ENCODE data around the gene GALNT7.

The GALNT7 gene

GRCh38 chr4:173191623-173192041, 23.0 kb downstream of the GALNT7 start:
- H3K27me3 ChIP-seq (ENCODE audit: control insufficient read depth in 2 of 2, insufficient read depth in 2 of 2, low read length in 2 of 2): no peaks in the 10 kb centered on the region
- H3K4me1 ChIP-seq (ENCODE audit: control insufficient read depth in 2 of 2, insufficient read depth in 2 of 2, low read length in 2 of 2): peaks cover 26 to 37% of the 10 kb centered on the region in 2 donors
- H3K9me3 ChIP-seq (ENCODE audit: control insufficient read depth in 2 of 2, low read length in 2 of 2): no peaks in the 10 kb centered on the region
- no peak overlapping the region for H3K9ac ChIP-seq (ENCODE audit: low read depth in 1 of 2, low read length in 2 of 2)
- H3K27ac ChIP-seq (ENCODE audit: low read depth in 2 of 2, low read length in 2 of 2): peak overlapping the region; percentile 46 to 75
- no peak overlapping the region for H3K4me3 ChIP-seq (ENCODE audit: low read length in 2 of 2)
- no peaks in the 10 kb centered on the region for H3K36me3 ChIP-seq (ENCODE audit: control insufficient read depth in 2 of 2, insufficient read depth in 2 of 2, low read length in 2 of 2)

- Histone ChIP-seq H3K9me3 (ENCODE audit: control insufficient read depth in 2 of 2, low read length in 2 of 2) (no peaks in the 10 kb centered on the region), H3K4me1 (ENCODE audit: control insufficient read depth in 2 of 2, insufficient read depth in 2 of 2, low read length in 2 of 2) (peaks cover 23 to 31% of the 10 kb centered on the region in 2 donors), H3K27me3 (ENCODE audit: control insufficient read depth in 2 of 2, insufficient read depth in 2 of 2, low read length in 2 of 2) (no peaks in the 10 kb centered on the region), H3K27ac (ENCODE audit: low read depth in 2 of 2, low read length in 2 of 2) (peak overlapping the region; percentile 30 to 35), H3K36me3 (ENCODE audit: control insufficient read depth in 2 of 2, insufficient read depth in 2 of 2, low read length in 2 of 2) (no peaks in the 10 kb centered on the region), H3K9ac (ENCODE audit: low read depth in 1 of 2, low read length in 2 of 2) (no peak overlapping the region), H3K4me3 (ENCODE audit: low read length in 2 of 2) (peak overlapping the region in 1 of 2 donors; percentile 22)
Measured at GRCh38 chr4:173192375-173193162, 24.0 kb downstream of the GALNT7 start.

GRCh38 chr4:173194157-173194556, 25.5 kb downstream of the GALNT7 start:
- Histone ChIP-seq H3K36me3 (ENCODE audit: control insufficient read depth in 2 of 2, insufficient read depth in 2 of 2, low read length in 2 of 2) (no peaks in the 10 kb centered on the region), H3K27me3 (ENCODE audit: control insufficient read depth in 2 of 2, insufficient read depth in 2 of 2, low read length in 2 of 2) (no peaks in the 10 kb centered on the region), H3K4me3 (ENCODE audit: low read length in 2 of 2) (no peak overlapping the region), H3K27ac (ENCODE audit: low read depth in 2 of 2, low read length in 2 of 2) (no peak overlapping the region), H3K9ac (ENCODE audit: low read depth in 1 of 2, low read length in 2 of 2) (no peak overlapping the region), H3K4me1 (ENCODE audit: control insufficient read depth in 2 of 2, insufficient read depth in 2 of 2, low read length in 2 of 2) (peaks cover 20 to 22% of the 10 kb centered on the region in 2 donors), H3K9me3 (ENCODE audit: control insufficient read depth in 2 of 2, low read length in 2 of 2) (no peaks in the 10 kb centered on the region)

- Histone ChIP-seq H3K27me3 (ENCODE audit: control insufficient read depth in 2 of 2, insufficient read depth in 2 of 2, low read length in 2 of 2) (no peaks in the 10 kb centered on the region), H3K9me3 (ENCODE audit: control insufficient read depth in 2 of 2, low read length in 2 of 2) (no peaks in the 10 kb centered on the region), H3K27ac (ENCODE audit: low read depth in 2 of 2, low read length in 2 of 2) (no peak overlapping the region), H3K4me3 (ENCODE audit: low read length in 2 of 2) (no peak overlapping the region), H3K36me3 (ENCODE audit: control insufficient read depth in 2 of 2, insufficient read depth in 2 of 2, low read length in 2 of 2) (no peaks in the 10 kb centered on the region), H3K4me1 (ENCODE audit: control insufficient read depth in 2 of 2, insufficient read depth in 2 of 2, low read length in 2 of 2) (peaks cover 18 to 20% of the 10 kb centered on the region in 2 donors), H3K9ac (ENCODE audit: low read depth in 1 of 2, low read length in 2 of 2) (no peak overlapping the region)
Measured at GRCh38 chr4:173195109-173195508, 26.5 kb downstream of the GALNT7 start.

- Histone ChIP-seq H3K9me3 (ENCODE audit: control insufficient read depth in 2 of 2, low read length in 2 of 2) (no peaks in the 10 kb centered on the region), H3K4me3 (ENCODE audit: low read length in 2 of 2) (no peak overlapping the region), H3K27ac (ENCODE audit: low read depth in 2 of 2, low read length in 2 of 2) (no peak overlapping the region), H3K4me1 (ENCODE audit: control insufficient read depth in 2 of 2, insufficient read depth in 2 of 2, low read length in 2 of 2) (no peaks in the 10 kb centered on the region), H3K9ac (ENCODE audit: low read depth in 1 of 2, low read length in 2 of 2) (no peak overlapping the region), H3K36me3 (ENCODE audit: control insufficient read depth in 2 of 2, insufficient read depth in 2 of 2, low read length in 2 of 2) (peaks cover 0 to 2% of the 10 kb centered on the region in 2 donors), H3K27me3 (ENCODE audit: control insufficient read depth in 2 of 2, insufficient read depth in 2 of 2, low read length in 2 of 2) (no peaks in the 10 kb centered on the region)
Measured at GRCh38 chr4:173199553-173199952, 30.9 kb downstream of the GALNT7 start.

- Histone ChIP-seq H3K4me1 (ENCODE audit: control insufficient read depth in 2 of 2, insufficient read depth in 2 of 2, low read length in 2 of 2) (no peaks in the 10 kb centered on the region), H3K4me3 (ENCODE audit: low read length in 2 of 2) (no peak overlapping the region), H3K27ac (ENCODE audit: low read depth in 2 of 2, low read length in 2 of 2) (no peak overlapping the region), H3K36me3 (ENCODE audit: control insufficient read depth in 2 of 2, insufficient read depth in 2 of 2, low read length in 2 of 2) (peaks cover 2 to 6% of the 10 kb centered on the region in 2 donors), H3K27me3 (ENCODE audit: control insufficient read depth in 2 of 2, insufficient read depth in 2 of 2, low read length in 2 of 2) (no peaks in the 10 kb centered on the region), H3K9me3 (ENCODE audit: control insufficient read depth in 2 of 2, low read length in 2 of 2) (no peaks in the 10 kb centered on the region), H3K9ac (ENCODE audit: low read depth in 1 of 2, low read length in 2 of 2) (no peak overlapping the region)
Measured at GRCh38 chr4:173200103-173200884, 31.7 kb downstream of the GALNT7 start.

- peaks cover 2 to 9% of the 10 kb centered on the region in 2 donors for H3K36me3 ChIP-seq (ENCODE audit: control insufficient read depth in 2 of 2, insufficient read depth in 2 of 2, low read length in 2 of 2)
- no peaks in the 10 kb centered on the region for H3K9me3 ChIP-seq (ENCODE audit: control insufficient read depth in 2 of 2, low read length in 2 of 2)
- H3K4me1 ChIP-seq (ENCODE audit: control insufficient read depth in 2 of 2, insufficient read depth in 2 of 2, low read length in 2 of 2): no peaks in the 10 kb centered on the region
- no peak overlapping the region for H3K9ac ChIP-seq (ENCODE audit: low read depth in 1 of 2, low read length in 2 of 2)
- H3K27me3 ChIP-seq (ENCODE audit: control insufficient read depth in 2 of 2, insufficient read depth in 2 of 2, low read length in 2 of 2): no peaks in the 10 kb centered on the region
- H3K4me3 ChIP-seq (ENCODE audit: low read length in 2 of 2): no peak overlapping the region
- H3K27ac ChIP-seq (ENCODE audit: low read depth in 2 of 2, low read length in 2 of 2): no peak overlapping the region
Measured at GRCh38 chr4:173202395-173202794, 33.8 kb downstream of the GALNT7 start.

GRCh38 chr4:173205656-173206055, 37.0 kb downstream of the GALNT7 start:
- no peak overlapping the region for H3K9ac ChIP-seq (ENCODE audit: low read depth in 1 of 2, low read length in 2 of 2)
- H3K4me3 ChIP-seq (ENCODE audit: low read length in 2 of 2): no peak overlapping the region
- no peaks in the 10 kb centered on the region for H3K4me1 ChIP-seq (ENCODE audit: control insufficient read depth in 2 of 2, insufficient read depth in 2 of 2, low read length in 2 of 2)
- H3K36me3 ChIP-seq (ENCODE audit: control insufficient read depth in 2 of 2, insufficient read depth in 2 of 2, low read length in 2 of 2): peaks cover 2 to 9% of the 10 kb centered on the region in 2 donors
- no peaks in the 10 kb centered on the region for H3K9me3 ChIP-seq (ENCODE audit: control insufficient read depth in 2 of 2, low read length in 2 of 2)
- H3K27me3 ChIP-seq (ENCODE audit: control insufficient read depth in 2 of 2, insufficient read depth in 2 of 2, low read length in 2 of 2): no peaks in the 10 kb centered on the region
- no peak overlapping the region for H3K27ac ChIP-seq (ENCODE audit: low read depth in 2 of 2, low read length in 2 of 2)

GRCh38 chr4:173208420-173208819, 39.8 kb downstream of the GALNT7 start:
- H3K27ac ChIP-seq (ENCODE audit: low read depth in 2 of 2, low read length in 2 of 2): no peak overlapping the region
- H3K36me3 ChIP-seq (ENCODE audit: control insufficient read depth in 2 of 2, insufficient read depth in 2 of 2, low read length in 2 of 2): peaks cover 2 to 9% of the 10 kb centered on the region in 2 donors
- H3K9ac ChIP-seq (ENCODE audit: low read depth in 1 of 2, low read length in 2 of 2): no peak overlapping the region
- H3K27me3 ChIP-seq (ENCODE audit: control insufficient read depth in 2 of 2, insufficient read depth in 2 of 2, low read length in 2 of 2): no peaks in the 10 kb centered on the region
- H3K4me1 ChIP-seq (ENCODE audit: control insufficient read depth in 2 of 2, insufficient read depth in 2 of 2, low read length in 2 of 2): no peaks in the 10 kb centered on the region
- no peak overlapping the region for H3K4me3 ChIP-seq (ENCODE audit: low read length in 2 of 2)
- no peaks in the 10 kb centered on the region for H3K9me3 ChIP-seq (ENCODE audit: control insufficient read depth in 2 of 2, low read length in 2 of 2)

- Histone ChIP-seq H3K27me3 (ENCODE audit: control insufficient read depth in 2 of 2, insufficient read depth in 2 of 2, low read length in 2 of 2) (no peaks in the 10 kb centered on the region), H3K36me3 (ENCODE audit: control insufficient read depth in 2 of 2, insufficient read depth in 2 of 2, low read length in 2 of 2) (no peaks in the 10 kb centered on the region), H3K9me3 (ENCODE audit: control insufficient read depth in 2 of 2, low read length in 2 of 2) (no peaks in the 10 kb centered on the region), H3K4me3 (ENCODE audit: low read length in 2 of 2) (no peak overlapping the region), H3K4me1 (ENCODE audit: control insufficient read depth in 2 of 2, insufficient read depth in 2 of 2, low read length in 2 of 2) (no peaks in the 10 kb centered on the region), H3K27ac (ENCODE audit: low read depth in 2 of 2, low read length in 2 of 2) (no peak overlapping the region), H3K9ac (ENCODE audit: low read depth in 1 of 2, low read length in 2 of 2) (no peak overlapping the region)
Measured at GRCh38 chr4:173211222-173211621, 42.6 kb downstream of the GALNT7 start.
